Astrocyte (in vitro differentiated cells and primary cell): ENCODE data around the gene TNIK.

Source experiments
- CTCF ChIP-seq: IDR thresholded peaks from 2 replicates; pipeline ENCODE4 v1.5.1; 2011; ENCODE audit warnings: low read depth, mild to moderate bottlenecking, inconsistent platforms, low read length, moderate library complexity; ENCODE audit not compliant: insufficient read depth
- EZH2 ChIP-seq: IDR thresholded peaks from 2 replicates; pipeline ENCODE4 v1.6.1; 2012; ENCODE audit warnings: mild to moderate bottlenecking, low read length, inconsistent platforms; ENCODE audit not compliant: insufficient read depth

- TF ChIP-seq CTCF, result no peak
- TF ChIP-seq EZH2, result no peak
These were observed 2.6 kb downstream of the TNIK start for GRCh38 chr3:171457607-171458061.
